ENCODE data around the gene KLHDC3. TPM values are rescaled to one million over a fixed set of nuclear protein-coding genes. Genes with fewer than 3 reads are reported as not detected.
A peak's percentile ranks its signal among the peaks of the same experiment; 100 is the strongest.

KLHDC3 gene
- total RNA-seq, 1 donor from 2014 or later, result 70.3 TPM

GRCh38 chr6:43054206-43054943 lies 40.3 kb downstream of the KLHDC3 start:
- Histone ChIP-seq H3K4me3 (ENCODE audit: low read depth, low read length) (peak overlapping the region; percentile 62), H3K36me3 (ENCODE audit: control insufficient read depth, insufficient read depth, low read length) (peaks cover 2% of the 10 kb centered on the region), H3K27me3 (ENCODE audit: control insufficient read depth, insufficient read depth, low read length) (no peaks in the 10 kb centered on the region)
- TF ChIP-seq CTCF (IDR thresholded peaks at IDR 0.05; ENCODE audit: insufficient read depth, low read length, poor library complexity, severe bottlenecking), result no peak
- DNase-seq (ENCODE audit: low read depth), result no peak

- no peak for DNase-seq (ENCODE audit: low read depth)
- no peak for TF ChIP-seq CTCF (IDR thresholded peaks at IDR 0.05; ENCODE audit: insufficient read depth, low read length, poor library complexity, severe bottlenecking)
- H3K27me3 ChIP-seq (ENCODE audit: control insufficient read depth, insufficient read depth, low read length), result no peaks in the 10 kb centered on the region
- no peaks in the 10 kb centered on the region for H3K36me3 ChIP-seq (ENCODE audit: control insufficient read depth, insufficient read depth, low read length)
- H3K4me3 ChIP-seq (ENCODE audit: low read depth, low read length), result no peak overlapping the region
These were observed 41.9 kb downstream of the KLHDC3 start for GRCh38 chr6:43055966-43056365.

- Histone ChIP-seq H3K27me3 (ENCODE audit: control insufficient read depth, insufficient read depth, low read length) (no peaks in the 10 kb centered on the region), H3K36me3 (ENCODE audit: control insufficient read depth, insufficient read depth, low read length) (no peaks in the 10 kb centered on the region), H3K4me3 (ENCODE audit: low read depth, low read length) (peak overlapping the region; percentile 98)
- TF ChIP-seq CTCF (IDR thresholded peaks at IDR 0.05; ENCODE audit: insufficient read depth, low read length, poor library complexity, severe bottlenecking), result no peak
- no peak for DNase-seq (ENCODE audit: low read depth)
These were observed 44.5 kb downstream of the KLHDC3 start for GRCh38 chr6:43058531-43058930.

- no peak for TF ChIP-seq CTCF (IDR thresholded peaks at IDR 0.05; ENCODE audit: insufficient read depth, low read length, poor library complexity, severe bottlenecking)
- Histone ChIP-seq H3K36me3 (ENCODE audit: control insufficient read depth, insufficient read depth, low read length) (no peaks in the 10 kb centered on the region), H3K27me3 (ENCODE audit: control insufficient read depth, insufficient read depth, low read length) (no peaks in the 10 kb centered on the region), H3K4me3 (ENCODE audit: low read depth, low read length) (peak within 1 kb of the TSS; percentile 98)
- DNase-seq (ENCODE audit: low read depth), result peak; percentile 91
These were observed 45.4 kb downstream of the KLHDC3 start, which contains the start of the genes KLC4 and MRPL2 for GRCh38 chr6:43059168-43060033. Gene KLC4 (plus strand): TSS chr6:43059631. CDS start chr6:43061336, 1,705 bp downstream. Gene MRPL2 (minus strand): TSS chr6:43059434. CDS start chr6:43059381, 53 bp downstream.

DNA sequence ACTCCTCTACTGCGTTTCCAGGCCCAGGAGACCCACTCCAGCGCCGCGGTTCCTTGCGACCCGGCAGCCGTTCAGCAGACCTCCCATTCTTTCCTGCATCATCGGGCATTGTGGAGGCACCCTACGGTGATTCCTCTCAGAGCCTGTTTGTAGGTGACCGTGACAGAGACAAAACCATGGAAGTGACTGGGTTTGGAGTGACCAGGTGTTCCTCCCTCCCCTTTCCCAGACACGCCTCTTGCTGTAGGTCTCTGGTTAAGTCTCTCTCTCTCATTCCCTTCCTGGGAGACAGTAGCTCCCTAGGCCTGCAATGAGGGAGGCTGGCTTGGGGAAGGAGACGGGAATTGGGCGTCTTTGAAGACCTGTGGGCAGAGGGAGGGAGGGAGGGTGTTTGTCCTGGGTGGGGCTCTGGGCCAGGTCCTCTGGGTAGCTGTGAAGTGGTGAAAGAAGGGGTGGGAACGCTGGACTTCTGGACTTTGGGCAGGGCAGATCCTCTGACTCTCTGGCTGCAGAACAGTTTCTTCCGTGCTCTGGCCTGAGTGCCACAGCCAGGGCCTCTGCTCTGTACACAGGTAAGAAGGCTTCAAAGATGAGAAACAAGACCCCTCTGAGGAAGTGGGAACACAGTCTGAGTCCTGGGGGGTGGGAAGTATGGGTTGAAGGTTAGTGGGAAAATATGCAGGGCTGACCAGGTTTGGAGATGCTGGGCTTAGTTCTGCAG lies 46.1 kb downstream of the KLHDC3 start:
- H3K27me3 ChIP-seq (ENCODE audit: control insufficient read depth, insufficient read depth, low read length), result no peaks in the 10 kb centered on the region
- peaks cover 1% of the 10 kb centered on the region for H3K36me3 ChIP-seq (ENCODE audit: control insufficient read depth, insufficient read depth, low read length)
- no peak for DNase-seq (ENCODE audit: low read depth)
- H3K4me3 ChIP-seq (ENCODE audit: low read depth, low read length), result peak overlapping the region; percentile 98
- no peak for TF ChIP-seq CTCF (IDR thresholded peaks at IDR 0.05; ENCODE audit: insufficient read depth, low read length, poor library complexity, severe bottlenecking)

Data from kidney epithelial cell (primary cell).